GM19239 (cell line): ENCODE results near the gene RGS4.
"Not testable (repeated sequence)": the region's sequence is repeated elsewhere in the genome, so short reads cannot be mapped to it uniquely, and the experiment has no call there.

Experiments used
- DNase-seq: peaks from one replicate; pipeline ENCODE4 v3.0.0; 2011; ENCODE audit warnings: low spot score; ENCODE audit not compliant: insufficient read length
- FAIRE-seq: peaks from 2 replicates; lab custom pipeline; 2011; peaks lifted over from hg19 to GRCh38; lab: Jason Lieb, UNC

The RGS4 gene

DNA sequence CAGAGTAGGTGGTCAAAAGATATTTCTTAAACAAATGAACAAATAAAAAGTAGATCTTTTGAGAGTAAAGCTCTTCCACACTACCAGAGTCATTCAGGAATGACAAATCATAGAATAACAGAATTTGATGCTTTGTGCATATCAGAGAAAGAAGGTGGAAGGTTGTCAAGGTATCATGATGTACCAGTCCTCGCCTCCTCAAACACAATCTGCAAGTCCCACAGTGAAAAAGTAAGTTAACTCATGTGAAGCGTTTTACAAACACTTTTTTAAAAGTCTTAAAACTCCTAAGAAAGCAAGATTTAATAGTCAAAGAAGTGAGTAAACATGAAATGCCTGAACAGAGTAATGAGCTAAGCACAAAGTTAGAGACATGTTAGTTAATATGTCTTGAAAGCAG is 2.5 kb upstream of the RGS4 start:
- FAIRE-seq (no peak), DNase-seq (no peak)

- no peak for FAIRE-seq
- DNase-seq: no peak
These were observed 445 bp upstream of the RGS4 start for GRCh38 chr1:163068716-163069115.

- FAIRE-seq (no peak), DNase-seq (no peak)
These were observed 605 bp downstream of the RGS4 start for GRCh38 chr1:163069655-163070277.

DNA sequence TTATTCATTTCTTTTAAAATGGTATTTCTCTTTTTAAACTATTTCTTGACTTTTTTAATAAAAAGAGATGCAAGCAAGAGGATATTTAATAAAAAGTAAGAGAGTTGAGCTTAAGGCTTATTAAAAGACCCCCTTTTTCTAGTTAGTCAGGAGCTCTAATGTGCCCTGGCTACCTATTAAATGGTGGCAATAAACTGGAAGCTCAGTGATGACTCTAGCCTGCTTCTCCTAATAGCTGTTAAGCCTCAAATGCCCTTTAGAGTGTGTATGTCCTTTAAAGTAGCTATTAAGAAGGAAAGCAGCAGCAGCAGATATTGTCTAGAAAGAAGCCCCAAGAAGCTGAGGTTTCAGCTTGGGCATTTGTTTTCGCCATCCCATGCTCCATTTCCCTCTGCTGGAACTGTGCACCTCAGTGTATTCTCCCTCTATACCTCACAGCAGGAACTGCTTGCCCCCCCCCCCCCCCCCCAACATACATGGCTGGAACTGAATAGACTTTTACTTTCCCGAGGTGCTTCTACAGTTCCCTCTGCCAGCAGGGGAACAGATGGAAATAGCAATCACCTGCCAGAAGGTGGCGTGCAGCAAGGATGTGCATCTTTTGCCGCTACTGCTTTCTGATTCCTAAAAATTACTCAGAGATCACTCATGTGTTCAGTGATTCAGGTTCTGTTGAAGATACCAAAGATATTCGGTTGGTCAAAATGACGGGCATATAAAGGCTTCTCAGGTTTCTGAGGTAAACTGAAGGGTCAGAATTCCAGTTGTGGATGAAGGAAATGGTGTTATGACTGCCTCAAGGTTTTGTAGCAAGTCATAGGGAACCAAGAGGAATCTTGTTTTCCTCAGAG is 2.5 kb downstream of the RGS4 start:
- peak; percentile 14 for DNase-seq
- peak; percentile 37 for FAIRE-seq

- DNase-seq (no peak), FAIRE-seq (no peak)
These were observed 3.5 kb downstream of the RGS4 start for GRCh38 chr1:163072658-163073057.

DNA sequence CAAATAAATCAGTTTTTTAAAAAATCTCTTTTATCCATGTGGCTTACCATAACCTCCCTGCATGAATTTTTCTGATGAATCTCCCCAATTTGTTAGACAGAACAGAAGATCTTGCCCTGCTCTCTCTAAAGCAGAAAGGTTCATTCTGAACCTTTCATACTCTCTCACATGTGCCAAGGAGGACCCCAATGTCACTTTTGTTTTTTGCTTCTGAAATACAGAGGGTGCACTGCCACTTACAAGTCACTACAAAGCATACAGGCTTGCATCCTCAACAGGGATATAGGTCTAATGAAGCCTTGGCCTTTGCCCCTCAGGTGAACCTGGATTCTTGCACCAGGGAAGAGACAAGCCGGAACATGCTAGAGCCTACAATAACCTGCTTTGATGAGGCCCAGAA is 4.8 kb downstream of the RGS4 start:
- no peak for DNase-seq
- no peak for FAIRE-seq

- no peak for FAIRE-seq
- no peak for DNase-seq
These were observed 5.6 kb downstream of the RGS4 start for GRCh38 chr1:163074716-163075284.

DNA sequence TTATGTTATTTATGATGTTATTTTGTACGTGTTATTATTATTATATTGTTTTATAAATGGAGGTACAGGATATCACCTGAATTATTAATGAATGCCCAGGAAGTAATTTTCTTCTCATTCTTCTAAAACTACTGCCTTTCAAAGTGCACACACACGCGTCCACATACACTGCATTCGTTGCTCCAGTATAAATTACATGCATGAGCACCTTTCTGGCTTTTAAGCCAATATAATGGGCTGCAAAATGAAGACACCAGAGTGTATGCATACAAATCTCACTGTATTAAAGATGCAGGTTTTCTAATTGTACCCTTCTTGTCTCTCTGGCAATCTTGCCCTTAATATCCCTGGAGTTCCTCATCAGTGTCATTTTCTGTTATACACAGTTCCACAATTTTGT is 6.9 kb downstream of the RGS4 start:
- no peak for DNase-seq
- no peak for FAIRE-seq

- DNase-seq: no peak
- FAIRE-seq: no peak
These were observed 7.3 kb downstream of the RGS4 start for GRCh38 chr1:163076446-163076845.

GRCh38 chr1:163076981-163077761 is 8.0 kb downstream of the RGS4 start:
- no peak for DNase-seq
- FAIRE-seq: no peak

DNA sequence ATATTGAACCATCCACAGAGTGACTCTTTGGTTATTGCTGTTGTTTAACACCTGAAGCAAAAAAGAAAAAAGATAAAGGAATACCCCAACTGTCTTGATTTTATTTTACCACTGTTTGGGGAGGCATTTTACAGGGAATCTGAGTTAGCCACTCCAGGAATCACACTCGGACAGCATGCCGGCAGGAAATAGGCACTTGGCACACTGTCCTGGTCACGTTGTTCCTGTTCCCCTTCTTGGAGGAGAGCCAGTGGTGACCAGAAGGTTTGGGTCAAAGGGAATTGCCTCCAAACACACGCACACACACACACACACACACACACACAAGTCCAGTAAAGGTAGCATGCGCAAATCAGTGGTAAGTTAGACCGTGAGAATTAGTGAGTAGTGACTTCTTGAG is 13.8 kb downstream of the RGS4 start:
- no peak for FAIRE-seq
- no peak for DNase-seq

- DNase-seq (no peak), FAIRE-seq (no peak)
These were observed 14.5 kb downstream of the RGS4 start for GRCh38 chr1:163083690-163084089.

- DNase-seq: no peak
- no peak for FAIRE-seq
These were observed 15.2 kb downstream of the RGS4 start for GRCh38 chr1:163084330-163084729.

GRCh38 chr1:163085041-163085903 is 16.1 kb downstream of the RGS4 start:
- no peak for FAIRE-seq
- no peak for DNase-seq

DNA sequence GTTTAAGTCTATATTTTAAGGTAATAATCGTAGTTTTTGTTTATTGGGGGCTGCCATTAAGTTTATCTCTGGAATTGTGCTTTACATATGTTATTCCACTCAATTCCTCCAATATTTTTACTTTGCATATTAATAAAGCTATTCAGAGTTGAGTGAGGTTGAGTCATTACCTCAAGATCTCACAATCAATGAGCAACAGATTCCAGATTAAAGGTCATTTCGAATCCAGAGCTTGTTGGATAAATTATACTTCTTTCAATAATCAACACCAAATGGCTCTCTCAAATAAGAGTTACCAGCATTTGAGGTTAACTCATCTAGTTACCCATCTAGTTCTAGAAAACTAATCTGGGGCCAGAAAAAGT is 16.7 kb downstream of the RGS4 start:
- no peak for FAIRE-seq

GRCh38 chr1:163089117-163089516 is 20.0 kb downstream of the RGS4 start:
- not testable (repeated sequence) for DNase-seq, FAIRE-seq

More for the DNA sequence above, 16.7 kb downstream of the RGS4 start:
- no peak for DNase-seq

GRCh38 chr1:163090321-163090945 is 21.3 kb downstream of the RGS4 start:
- FAIRE-seq: no peak
- no peak for DNase-seq

DNA sequence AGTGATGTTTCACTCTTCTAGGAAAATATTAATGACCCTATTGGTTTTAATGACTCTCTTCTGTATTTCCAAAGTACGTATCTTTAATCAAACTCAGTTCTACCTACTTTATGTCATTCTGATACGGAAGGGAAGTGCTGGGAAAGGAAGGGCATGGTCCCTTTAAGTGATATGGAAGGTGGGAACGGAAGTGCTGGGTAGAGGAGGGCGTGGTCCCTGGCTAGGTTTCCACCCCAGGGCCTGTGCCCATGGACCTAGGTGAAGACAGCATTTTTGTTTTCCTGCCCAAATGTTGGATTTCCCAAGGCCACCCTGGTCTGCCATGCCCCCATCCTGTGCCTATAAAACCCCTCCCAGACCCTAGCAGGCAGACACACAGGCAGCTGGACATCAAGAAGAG is 24.0 kb downstream of the RGS4 start:
- no peak for DNase-seq
- no peak for FAIRE-seq

DNA sequence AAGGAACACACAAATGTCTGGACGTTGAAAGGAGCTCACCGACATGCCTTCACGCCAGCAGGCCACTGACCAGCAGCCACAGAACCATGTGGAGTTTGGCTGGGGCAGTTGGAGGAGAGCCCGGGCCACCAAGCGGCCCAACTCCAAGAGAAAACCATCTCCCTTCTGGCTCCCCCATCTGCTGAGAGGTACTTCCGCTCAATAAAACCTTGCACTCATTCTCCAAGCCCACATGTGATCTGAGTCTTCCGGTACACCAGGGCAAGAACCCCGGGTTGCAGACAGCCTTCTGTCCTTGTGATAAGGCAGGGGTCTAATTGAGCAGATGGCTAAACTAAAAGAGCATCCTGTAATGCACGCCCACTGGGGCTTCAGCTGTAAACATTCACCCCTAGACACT is 24.4 kb downstream of the RGS4 start:
- DNase-seq (no peak), FAIRE-seq (no peak)
